Amniotic epithelial cell (primary cell): ENCODE data around the gene B3GALT6.

Experiments used
- DNase-seq: peaks from one replicate; pipeline ENCODE4 v3.0.0-alpha.2; 2010; ENCODE audit warnings: low read depth

Gene B3GALT6

GRCh38 chr1:1262758-1263157, 30.7 kb downstream of the B3GALT6 start:
- no peak for DNase-seq

GRCh38 chr1:1264026-1264425, 32.0 kb downstream of the B3GALT6 start:
- DNase-seq = no peak

- DNase-seq = peak; percentile 87
Observed at GRCh38 chr1:1264868-1265272, 32.8 kb downstream of the B3GALT6 start.

- no peak for DNase-seq
Observed at GRCh38 chr1:1267488-1268283, 35.6 kb downstream of the B3GALT6 start.

- no peak for DNase-seq
Observed at GRCh38 chr1:1268284-1268682, 36.2 kb downstream of the B3GALT6 start.

- DNase-seq = no peak
Observed at GRCh38 chr1:1270813-1271212, 38.8 kb downstream of the B3GALT6 start.

GRCh38 chr1:1272341-1273208, 40.5 kb downstream of the B3GALT6 start:
- no peak for DNase-seq

GRCh38 chr1:1273209-1273511, 41.1 kb downstream of the B3GALT6 start:
- DNase-seq = no peak

GRCh38 chr1:1273512-1274298, 41.7 kb downstream of the B3GALT6 start, which contains the start of gene UBE2J2:
Gene UBE2J2 (minus strand): TSS chr1:1273854. CDS start chr1:1267992, 5,862 bp downstream.
- peak; percentile 88 for DNase-seq

GRCh38 chr1:1274299-1274930, 42.4 kb downstream of the B3GALT6 start:
- DNase-seq = no peak

- no peak for DNase-seq
Observed at GRCh38 chr1:1274931-1275431, 42.9 kb downstream of the B3GALT6 start.

- peak; percentile 35 for DNase-seq
Observed at GRCh38 chr1:1275836-1276235, 43.8 kb downstream of the B3GALT6 start.

GRCh38 chr1:1278620-1279019, 46.6 kb downstream of the B3GALT6 start:
- no peak for DNase-seq

- no peak for DNase-seq
Observed at GRCh38 chr1:1279028-1279427, 47.0 kb downstream of the B3GALT6 start.

GRCh38 chr1:1280782-1281481, 48.9 kb downstream of the B3GALT6 start:
- no peak for DNase-seq

GRCh38 chr1:1281533-1282321, 49.7 kb downstream of the B3GALT6 start:
- no peak for DNase-seq

- peak; percentile 56 for DNase-seq
Observed at GRCh38 chr1:1282998-1283397, 51.0 kb downstream of the B3GALT6 start.

GRCh38 chr1:1283821-1284220, 51.8 kb downstream of the B3GALT6 start:
- peak; percentile 18 for DNase-seq
